GM12878 (cell line): Measurements from ENCODE around the gene POT1. TPM values are rescaled to one million over a fixed set of nuclear protein-coding genes. Genes with fewer than 3 reads are reported as not detected.

Source experiments
- BHLHE40 ChIP-seq, 2 experiments: fragments of 450-650 bp in 1 of 2; IDR thresholded peaks; 2 replicates each; pipeline ENCODE4 v1.6.1; 2011 to 2017; ENCODE audit warnings: low read depth in 2 of 2, borderline replicate concordance in 1 of 2, improper control_type of control experiment in 1 of 2, low read length in 1 of 2, mild to moderate bottlenecking in 1 of 2
- CEBPB ChIP-seq, 2 experiments: fragments of 150-350 bp in 1 of 2; IDR thresholded peaks; 2 replicates each; pipeline ENCODE4 v1.6.1; 2012 to 2014; ENCODE audit warnings: low read depth in 2 of 2, low read length in 2 of 2, borderline replicate concordance in 1 of 2, inconsistent platforms in 1 of 2
- CEBPZ ChIP-seq: fragments of 150-350 bp; IDR thresholded peaks from 2 replicates; pipeline ENCODE4 v1.6.1; 2016; ENCODE audit warnings: low read depth, low read length
- CHD1 ChIP-seq: IDR thresholded peaks from 2 replicates; pipeline ENCODE4 v1.6.1; 2012; ENCODE audit warnings: low read depth, low read length, improper control_type of control experiment
- DPF2 ChIP-seq: fragments of 450-650 bp; IDR thresholded peaks from 2 replicates; pipeline ENCODE4 v1.6.1; 2017; ENCODE audit warnings: mild to moderate bottlenecking
- E2F4 ChIP-seq: IDR thresholded peaks from 2 replicates; pipeline ENCODE4 v1.6.1; 2012; ENCODE audit warnings: low read depth, low read length, improper control_type of control experiment
- ESRRA ChIP-seq: IDR thresholded peaks from 2 replicates; pipeline ENCODE4 v1.6.1; 2012; ENCODE audit warnings: mild to moderate bottlenecking, low read length, improper control_type of control experiment
- HCFC1 ChIP-seq: fragments of 150-350 bp; IDR thresholded peaks from 2 replicates; pipeline ENCODE4 v1.6.1; 2014; ENCODE audit warnings: low read length
- JUNB ChIP-seq: IDR thresholded peaks from 2 replicates; pipeline ENCODE4 v1.6.1; 2016; ENCODE audit warnings: antibody characterized with exemption, mild to moderate bottlenecking
- MLLT1 ChIP-seq: fragments of 450-650 bp; IDR thresholded peaks from 2 replicates; pipeline ENCODE4 v1.6.1; 2016; ENCODE audit warnings: mild to moderate bottlenecking
- NFYA ChIP-seq: IDR thresholded peaks from 2 replicates; pipeline ENCODE4 v1.6.1; 2011; ENCODE audit warnings: low read depth, mild to moderate bottlenecking, low read length, improper control_type of control experiment, borderline replicate concordance
- POLR2AphosphoS2 ChIP-seq: IDR thresholded peaks from 2 replicates; pipeline ENCODE4 v1.6.1; 2011; ENCODE audit warnings: low read depth, mild to moderate bottlenecking, low read length, improper control_type of control experiment, moderate library complexity
- RUNX3 ChIP-seq: IDR thresholded peaks from 2 replicates; pipeline ENCODE4 v1.6.1; 2012; ENCODE audit warnings: low read length, inconsistent platforms
- SIN3A ChIP-seq: IDR thresholded peaks from 2 replicates; pipeline ENCODE4 v1.6.1; 2012; ENCODE audit warnings: low read depth, low read length, improper control_type of control experiment
- TAF1 ChIP-seq: IDR thresholded peaks from 2 replicates; pipeline ENCODE4 v1.6.1; 2011; ENCODE audit warnings: mild to moderate bottlenecking, low read depth, low read length, borderline replicate concordance
- TCF7 ChIP-seq: IDR thresholded peaks from 2 replicates; pipeline ENCODE4 v1.6.1; 2014; ENCODE audit warnings: antibody characterized with exemption, borderline replicate concordance
- YY1 ChIP-seq: IDR thresholded peaks from 2 replicates; pipeline ENCODE4 v1.6.1; 2011; ENCODE audit warnings: low read depth, mild to moderate bottlenecking, low read length
- ZSCAN29 ChIP-seq: fragments of 450-650 bp; IDR thresholded peaks from 2 replicates; pipeline ENCODE4 v1.6.1; 2017; ENCODE audit warnings: mild to moderate bottlenecking, moderate library complexity
- polyA plus RNA-seq, 11 experiments: library from polyadenylated mRNA; depleted of rRNA in 4 of 11; unstranded in 6 of 11; stranded (reverse) in 5 of 11; fragments of >200 nt; fragmentation: Nextera tagmentation in 4 of 11; fragmentation: Illumina TruSeq in 1 of 11; extraction: Ambion mirVana in 4 of 11; extraction: Trizol in 1 of 11; gene quantifications; 1 replicate in 1 of 11; 2 replicates in 10 of 11; pipeline versions ENCODE4 v1.2.1 to v1.2.3, GENCODE V29; 2011 to 2016; ENCODE audit warnings: inconsistent platforms in 2 of 11, missing spikeins in 2 of 11, low read depth in 1 of 11
- total RNA-seq, 4 experiments: library from RNA; depleted of rRNA in 3 of 4; stranded (reverse); fragments of >200 nt in 3 of 4; fragmentation: Illumina TruSeq in 1 of 4; extraction: Trizol in 1 of 4; gene quantifications; 2 replicates each; pipeline versions ENCODE4 v1.2.1 to v1.2.3, GENCODE V29; 2013 to 2021
- TF ChIP-seq, protein P1 (sequence below): IDR thresholded peaks from 2 replicates; pipeline ENCODE4 v1.6.1; 2012; ENCODE audit warnings: low read length, inconsistent platforms
- TF ChIP-seq, protein P2 (sequence below): fragments of 450-650 bp; IDR thresholded peaks from 2 replicates; pipeline ENCODE4 v1.6.1; 2018; ENCODE audit warnings: mild to moderate bottlenecking, low read depth, moderate library complexity; ENCODE audit not compliant: partially characterized antibody
- TF ChIP-seq, protein P3 (sequence below): IDR thresholded peaks from 2 replicates; pipeline ENCODE4 v1.6.1; 2011; ENCODE audit warnings: low read depth, mild to moderate bottlenecking, low read length, moderate library complexity, borderline replicate concordance; ENCODE audit errors: extremely low read depth

The POT1 gene
- total and polyA plus RNA-seq, 10 of the 15 experiments (the other 5 are each of a cell fraction or from before 2014, with no cell fraction given): 16.3 to 87.0 (median 33.9) TPM

GRCh38 chr7:124918662-124919061, 11.0 kb downstream of the POT1 start (continued):
- TF ChIP-seq, protein P1, sequence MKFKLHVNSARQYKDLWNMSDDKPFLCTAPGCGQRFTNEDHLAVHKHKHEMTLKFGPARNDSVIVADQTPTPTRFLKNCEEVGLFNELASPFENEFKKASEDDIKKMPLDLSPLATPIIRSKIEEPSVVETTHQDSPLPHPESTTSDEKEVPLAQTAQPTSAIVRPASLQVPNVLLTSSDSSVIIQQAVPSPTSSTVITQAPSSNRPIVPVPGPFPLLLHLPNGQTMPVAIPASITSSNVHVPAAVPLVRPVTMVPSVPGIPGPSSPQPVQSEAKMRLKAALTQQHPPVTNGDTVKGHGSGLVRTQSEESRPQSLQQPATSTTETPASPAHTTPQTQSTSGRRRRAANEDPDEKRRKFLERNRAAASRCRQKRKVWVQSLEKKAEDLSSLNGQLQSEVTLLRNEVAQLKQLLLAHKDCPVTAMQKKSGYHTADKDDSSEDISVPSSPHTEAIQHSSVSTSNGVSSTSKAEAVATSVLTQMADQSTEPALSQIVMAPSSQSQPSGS: peak; percentile 62; the same call in 1 of the 2 replicates
- TF ChIP-seq TCF7 (0 out of 2 replicates have a peak, but pooled peaks have one; percentile 11), NFYA (no peak), ZSCAN29 (no peak), CEBPB (IDR thresholded peaks at IDR 0.05; ENCODE audit: borderline replicate concordance in 1 of 2, low read depth in 2 of 2, low read length in 2 of 2) (no peak), POLR2AphosphoS2 (no peak), BHLHE40 (IDR thresholded peaks at IDR 0.05; ENCODE audit: borderline replicate concordance in 1 of 2, low read depth in 2 of 2, low read length in 1 of 2) (no peak), SIN3A (no peak), MLLT1 (no peak), HCFC1 (no peak), DPF2 (no peak), TAF1 (no peak), CHD1 (no peak), RUNX3 (peak; percentile 63), CEBPZ (no peak), E2F4 (no peak), ESRRA (no peak), JUNB (peak; percentile 88), YY1 (no peak)
- TF ChIP-seq, protein P2, sequence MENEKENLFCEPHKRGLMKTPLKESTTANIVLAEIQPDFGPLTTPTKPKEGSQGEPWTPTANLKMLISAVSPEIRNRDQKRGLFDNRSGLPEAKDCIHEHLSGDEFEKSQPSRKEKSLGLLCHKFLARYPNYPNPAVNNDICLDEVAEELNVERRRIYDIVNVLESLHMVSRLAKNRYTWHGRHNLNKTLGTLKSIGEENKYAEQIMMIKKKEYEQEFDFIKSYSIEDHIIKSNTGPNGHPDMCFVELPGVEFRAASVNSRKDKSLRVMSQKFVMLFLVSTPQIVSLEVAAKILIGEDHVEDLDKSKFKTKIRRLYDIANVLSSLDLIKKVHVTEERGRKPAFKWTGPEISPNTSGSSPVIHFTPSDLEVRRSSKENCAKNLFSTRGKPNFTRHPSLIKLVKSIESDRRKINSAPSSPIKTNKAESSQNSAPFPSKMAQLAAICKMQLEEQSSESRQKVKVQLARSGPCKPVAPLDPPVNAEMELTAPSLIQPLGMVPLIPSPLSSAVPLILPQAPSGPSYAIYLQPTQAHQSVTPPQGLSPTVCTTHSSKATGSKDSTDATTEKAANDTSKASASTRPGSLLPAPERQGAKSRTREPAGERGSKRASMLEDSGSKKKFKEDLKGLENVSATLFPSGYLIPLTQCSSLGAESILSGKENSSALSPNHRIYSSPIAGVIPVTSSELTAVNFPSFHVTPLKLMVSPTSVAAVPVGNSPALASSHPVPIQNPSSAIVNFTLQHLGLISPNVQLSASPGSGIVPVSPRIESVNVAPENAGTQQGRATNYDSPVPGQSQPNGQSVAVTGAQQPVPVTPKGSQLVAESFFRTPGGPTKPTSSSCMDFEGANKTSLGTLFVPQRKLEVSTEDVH: no peak
- TF ChIP-seq, protein P3, sequence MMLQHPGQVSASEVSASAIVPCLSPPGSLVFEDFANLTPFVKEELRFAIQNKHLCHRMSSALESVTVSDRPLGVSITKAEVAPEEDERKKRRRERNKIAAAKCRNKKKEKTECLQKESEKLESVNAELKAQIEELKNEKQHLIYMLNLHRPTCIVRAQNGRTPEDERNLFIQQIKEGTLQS: no peak
